NCI-H2171 treated with DMSO at 0.1 percent for 48 hours (cell line): Measurements from ENCODE around the gene RBM4.
A peak's percentile ranks its signal among the peaks of the same experiment; 100 is the strongest.

Experiments
- DNase-seq: peaks from one replicate; lab custom pipeline; 2025; lab: John Stamatoyannopoulos, UW

Gene RBM4

DNA sequence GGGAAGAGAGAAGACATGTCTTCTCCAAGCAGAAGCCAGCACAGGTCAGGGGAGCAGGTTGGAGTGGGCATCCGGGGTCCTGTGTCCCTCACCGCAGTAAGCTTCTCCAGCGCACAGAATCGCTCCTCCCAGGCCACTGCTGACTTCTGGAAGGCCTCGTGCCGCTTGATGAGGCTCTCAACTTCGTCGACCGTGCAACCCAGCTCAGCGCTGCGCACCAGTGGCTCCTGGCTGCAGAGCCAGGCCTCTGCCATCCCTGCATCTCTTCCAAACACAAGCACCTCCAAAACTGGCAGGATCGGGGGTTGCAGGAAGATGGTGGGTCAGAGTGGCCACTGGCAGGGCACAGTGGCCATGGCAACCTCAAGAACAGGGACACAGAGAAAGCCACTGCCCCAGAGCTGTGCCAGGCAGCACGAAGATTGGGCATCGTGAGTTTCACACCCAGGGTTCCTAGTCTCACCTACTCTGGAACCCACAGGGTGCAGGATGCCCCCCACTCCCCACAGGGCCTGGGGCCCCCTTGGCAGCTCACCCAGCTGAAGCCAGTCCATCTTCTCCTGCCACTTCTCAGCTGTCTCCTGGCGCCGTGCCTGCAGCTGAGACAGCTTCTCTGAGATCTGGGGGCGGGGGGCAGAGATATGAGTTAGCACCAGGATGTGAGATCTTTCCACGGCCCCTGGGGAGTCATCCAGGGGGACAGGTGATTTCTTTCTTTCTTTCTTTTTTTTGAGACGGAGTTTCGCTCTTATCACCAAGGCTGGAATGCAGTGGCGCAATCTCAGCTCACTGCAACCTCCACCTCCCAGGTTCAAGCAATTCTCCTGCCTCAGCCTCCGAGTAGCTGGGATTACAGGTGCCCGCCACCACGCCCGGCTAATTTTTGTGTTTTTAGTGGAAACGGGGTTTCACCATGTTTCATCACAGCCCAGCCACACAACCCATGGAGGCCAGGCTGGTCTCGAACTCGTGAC, 50.3 kb downstream of the RBM4 start:
- DNase-seq: no peak

GRCh38 chr11:66689661-66690590, 51.4 kb downstream of the RBM4 start:
- DNase-seq: no peak

GRCh38 chr11:66691311-66691980, 52.9 kb downstream of the RBM4 start:
- DNase-seq: no peak

DNA sequence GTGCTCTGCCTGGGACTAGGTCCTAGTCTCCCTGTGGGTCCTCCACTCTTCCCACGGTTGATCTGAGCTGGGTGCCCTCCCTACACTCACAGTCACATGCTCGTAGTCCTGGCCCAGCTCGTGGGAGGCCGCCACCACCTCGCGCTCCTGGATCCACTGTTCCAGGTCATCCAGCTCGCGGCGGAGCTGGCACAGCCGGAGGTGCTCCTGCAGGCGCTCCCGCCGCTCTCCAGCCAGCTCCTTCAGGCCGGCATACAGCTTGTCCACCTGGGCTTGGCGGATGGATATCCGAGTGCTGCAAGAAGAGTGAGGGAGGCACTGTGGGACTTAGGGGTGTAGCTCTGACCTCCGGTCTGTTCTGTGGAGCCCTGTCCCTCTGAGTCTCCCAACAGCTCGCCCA, 53.9 kb downstream of the RBM4 start:
- no peak for DNase-seq

- no peak for DNase-seq
Measured at GRCh38 chr11:66692871-66693331, 54.4 kb downstream of the RBM4 start.

DNA sequence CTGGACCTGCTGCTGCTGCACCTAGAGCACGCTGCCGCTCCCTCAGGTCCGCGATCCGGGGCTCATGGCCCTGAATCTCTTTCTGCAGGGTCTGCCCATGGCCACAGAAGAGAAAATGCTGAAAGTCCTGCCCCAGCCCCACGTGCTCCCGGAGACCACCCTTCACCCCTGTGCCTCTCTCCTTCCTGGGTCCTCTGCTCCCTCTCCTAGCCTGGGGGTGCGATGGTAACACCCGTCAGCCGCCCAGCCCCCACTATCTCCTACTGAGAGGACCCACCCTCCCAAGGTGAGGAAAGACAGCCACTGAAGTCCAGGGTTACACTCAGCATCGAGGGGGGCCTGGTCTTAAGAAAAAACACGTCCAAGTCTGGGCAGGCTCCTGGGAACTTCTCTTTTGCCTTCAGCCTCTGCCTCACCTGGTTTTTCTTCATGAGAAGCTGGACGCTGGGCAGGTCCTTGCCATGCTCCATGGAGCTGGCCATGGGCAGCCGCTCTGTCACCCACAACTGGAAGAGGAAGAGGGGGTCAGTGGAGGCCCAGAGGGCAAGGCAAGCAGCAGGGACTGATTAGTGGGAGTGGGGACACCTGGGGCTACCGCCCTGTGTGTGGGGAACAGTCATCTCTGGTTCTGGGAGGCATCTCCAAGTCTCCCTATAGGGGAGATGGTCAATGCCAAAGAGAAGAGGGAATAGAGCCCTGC, 55.0 kb downstream of the RBM4 start:
- no peak for DNase-seq

- no peak for DNase-seq
Measured at GRCh38 chr11:66694056-66694410, 55.5 kb downstream of the RBM4 start.

DNA sequence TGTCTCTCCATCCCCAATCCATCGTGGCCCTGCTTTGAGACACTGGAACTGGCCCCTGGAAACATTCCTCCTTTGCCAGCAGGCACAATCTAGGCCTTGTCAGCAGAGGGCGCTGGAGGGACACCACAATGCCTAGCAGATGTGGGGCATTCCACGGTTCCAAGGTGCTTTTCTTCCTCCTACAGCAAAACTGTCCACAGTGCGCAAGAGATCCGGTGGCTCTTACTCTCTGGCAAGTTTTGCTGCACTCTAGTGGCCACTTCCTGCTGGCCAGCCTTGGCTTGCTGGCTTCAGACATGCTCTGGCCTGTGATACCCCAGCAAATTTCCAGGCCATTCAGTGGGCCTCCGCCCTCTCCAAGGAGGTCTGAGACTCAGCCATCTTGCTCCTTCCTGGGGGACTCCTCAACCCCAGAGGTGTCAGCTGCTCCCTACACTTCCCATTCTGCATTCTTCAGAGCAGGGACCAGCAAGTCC, 56.3 kb downstream of the RBM4 start:
- peak; percentile 82 for DNase-seq
